RWPE2 (cell line): ENCODE measurements around the gene ZFYVE28.

Source experiments
- ATAC-seq: fragments of 200-7000 bp; cut with Tn5 transposase; 3 replicates; pipeline ENCODE4 v1.9.1; 2021; ENCODE audit warnings: low read depth
- DNase-seq: peaks from one replicate; pipeline ENCODE4 v3.0.0-alpha.2; 2020; ENCODE audit warnings: low spot score
- H3K27ac ChIP-seq: fragments of 450-650 bp; 2 replicates; pipeline ENCODE4 v1.5.1; 2017; ENCODE audit warnings: mild to moderate bottlenecking; ENCODE audit not compliant: poor library complexity, severe bottlenecking
- H3K27me3 ChIP-seq: fragments of 250-450 bp; sonication (Bioruptor Pico); 2 replicates; pipeline ENCODE4 v1.5.1; 2021; ENCODE audit warnings: mild to moderate bottlenecking, moderate library complexity; ENCODE audit not compliant: insufficient read depth, poor library complexity, severe bottlenecking
- H3K36me3 ChIP-seq: fragments of 250-450 bp; sonication (Bioruptor Pico); 2 replicates; pipeline ENCODE4 v1.5.1; 2020; ENCODE audit warnings: low read depth, mild to moderate bottlenecking, moderate library complexity
- H3K4me1 ChIP-seq: fragments of 250-450 bp; sonication (Bioruptor Pico); 2 replicates; pipeline ENCODE4 v1.5.1; 2021; ENCODE audit warnings: mild to moderate bottlenecking, moderate library complexity; ENCODE audit not compliant: insufficient read depth, poor library complexity, severe bottlenecking
- H3K4me3 ChIP-seq: fragments of 250-450 bp; sonication (Bioruptor Pico); 2 replicates; pipeline ENCODE4 v1.5.1; 2021; ENCODE audit warnings: mild to moderate bottlenecking, moderate library complexity; ENCODE audit not compliant: severe bottlenecking
- H3K9me3 ChIP-seq: fragments of 250-450 bp; sonication (Bioruptor Pico); 2 replicates; pipeline ENCODE4 v1.5.1; 2021; ENCODE audit warnings: mild to moderate bottlenecking, moderate library complexity; ENCODE audit not compliant: severe bottlenecking
- TF ChIP-seq, protein P1 (sequence below): fragments of 450-650 bp; IDR thresholded peaks from one replicate; pipeline ENCODE4 v1.5.1; 2017; ENCODE audit warnings: mild to moderate bottlenecking, moderate library complexity; ENCODE audit not compliant: poor library complexity, severe bottlenecking

The ZFYVE28 gene

GRCh38 chr4:2449051-2449450 is 30.6 kb upstream of the ZFYVE28 start:
- Histone ChIP-seq H3K27ac (no peak overlapping the region), H3K27me3 (no peaks in the 10 kb centered on the region), H3K36me3 (no peaks in the 10 kb centered on the region), H3K9me3 (no peaks in the 10 kb centered on the region), H3K4me3 (no peak overlapping the region), H3K4me1 (no peaks in the 10 kb centered on the region)
- no peak for ATAC-seq
- TF ChIP-seq, protein P1, sequence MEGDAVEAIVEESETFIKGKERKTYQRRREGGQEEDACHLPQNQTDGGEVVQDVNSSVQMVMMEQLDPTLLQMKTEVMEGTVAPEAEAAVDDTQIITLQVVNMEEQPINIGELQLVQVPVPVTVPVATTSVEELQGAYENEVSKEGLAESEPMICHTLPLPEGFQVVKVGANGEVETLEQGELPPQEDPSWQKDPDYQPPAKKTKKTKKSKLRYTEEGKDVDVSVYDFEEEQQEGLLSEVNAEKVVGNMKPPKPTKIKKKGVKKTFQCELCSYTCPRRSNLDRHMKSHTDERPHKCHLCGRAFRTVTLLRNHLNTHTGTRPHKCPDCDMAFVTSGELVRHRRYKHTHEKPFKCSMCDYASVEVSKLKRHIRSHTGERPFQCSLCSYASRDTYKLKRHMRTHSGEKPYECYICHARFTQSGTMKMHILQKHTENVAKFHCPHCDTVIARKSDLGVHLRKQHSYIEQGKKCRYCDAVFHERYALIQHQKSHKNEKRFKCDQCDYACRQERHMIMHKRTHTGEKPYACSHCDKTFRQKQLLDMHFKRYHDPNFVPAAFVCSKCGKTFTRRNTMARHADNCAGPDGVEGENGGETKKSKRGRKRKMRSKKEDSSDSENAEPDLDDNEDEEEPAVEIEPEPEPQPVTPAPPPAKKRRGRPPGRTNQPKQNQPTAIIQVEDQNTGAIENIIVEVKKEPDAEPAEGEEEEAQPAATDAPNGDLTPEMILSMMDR = no peak
- DNase-seq = no peak

GRCh38 chr4:2448589-2448988 is 30.1 kb upstream of the ZFYVE28 start:
- no peak overlapping the region for H3K4me3 ChIP-seq
- ATAC-seq = no peak; the same call in 2 of the 3 replicates
- no peaks in the 10 kb centered on the region for H3K36me3 ChIP-seq
- TF ChIP-seq, protein P1 = no peak
- no peak for DNase-seq
- no peak overlapping the region for H3K27ac ChIP-seq
- no peaks in the 10 kb centered on the region for H3K4me1 ChIP-seq
- H3K27me3 ChIP-seq = no peaks in the 10 kb centered on the region
- H3K9me3 ChIP-seq = no peaks in the 10 kb centered on the region

DNA sequence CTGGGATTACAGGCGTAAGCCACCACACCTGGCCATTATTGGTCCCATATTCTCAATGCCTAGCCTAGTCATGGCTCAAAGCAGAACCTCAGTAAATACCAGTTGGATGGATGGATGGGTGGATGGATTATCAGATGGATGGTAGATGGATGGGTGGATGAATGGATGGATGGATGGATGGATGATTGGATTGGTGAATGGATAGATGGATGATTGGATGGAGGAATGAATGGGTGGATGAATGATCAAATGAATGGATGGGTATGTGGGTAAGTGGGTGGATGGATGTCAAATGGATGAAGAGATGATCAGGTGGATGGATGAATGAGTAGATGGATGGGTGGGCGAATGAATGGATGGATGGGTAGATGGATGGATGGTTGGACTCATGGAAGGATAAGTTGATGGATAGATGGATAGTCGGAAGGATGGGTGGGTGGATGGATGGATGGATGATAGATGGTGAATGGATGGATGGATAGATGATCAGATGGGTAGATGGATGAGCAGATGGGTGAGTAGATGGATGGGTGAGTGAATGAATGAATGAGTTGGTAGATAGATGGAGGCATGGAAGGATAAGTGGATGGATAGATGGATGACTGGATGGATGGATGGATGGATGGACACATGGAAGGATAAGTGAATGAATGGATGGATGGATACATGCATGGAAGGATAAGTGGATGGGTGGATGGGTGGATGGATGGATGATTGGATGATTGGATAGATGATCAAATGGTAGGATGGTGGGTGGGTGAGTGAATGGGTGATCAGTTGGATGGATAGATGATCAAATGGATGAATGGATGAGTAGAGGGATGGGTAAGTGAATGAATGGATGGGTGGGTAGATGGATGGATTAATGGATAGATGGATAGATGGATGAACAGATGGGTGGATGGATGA is 28.5 kb upstream of the ZFYVE28 start:
- H3K4me1 ChIP-seq = no peaks in the 10 kb centered on the region
- no peaks in the 10 kb centered on the region for H3K36me3 ChIP-seq
- H3K27me3 ChIP-seq = no peaks in the 10 kb centered on the region
- TF ChIP-seq, protein P1 = no peak
- no peak overlapping the region for H3K27ac ChIP-seq
- ATAC-seq = no peak
- no peak for DNase-seq
- H3K4me3 ChIP-seq = no peak overlapping the region
- H3K9me3 ChIP-seq = no peaks in the 10 kb centered on the region

GRCh38 chr4:2445571-2445970 is 27.1 kb upstream of the ZFYVE28 start:
- no peaks in the 10 kb centered on the region for H3K9me3 ChIP-seq
- no peaks in the 10 kb centered on the region for H3K4me1 ChIP-seq
- ATAC-seq = no peak
- no peaks in the 10 kb centered on the region for H3K36me3 ChIP-seq
- no peak for DNase-seq
- H3K4me3 ChIP-seq = no peak overlapping the region
- no peak overlapping the region for H3K27ac ChIP-seq
- TF ChIP-seq, protein P1 = no peak
- no peaks in the 10 kb centered on the region for H3K27me3 ChIP-seq

- H3K27me3 ChIP-seq = no peaks in the 10 kb centered on the region
- TF ChIP-seq, protein P1 = no peak
- H3K4me1 ChIP-seq = no peaks in the 10 kb centered on the region
- no peak for DNase-seq
- H3K36me3 ChIP-seq = no peaks in the 10 kb centered on the region
- H3K9me3 ChIP-seq = no peaks in the 10 kb centered on the region
- H3K27ac ChIP-seq = no peak overlapping the region
- no peak for ATAC-seq
- no peak overlapping the region for H3K4me3 ChIP-seq
These were observed 26.7 kb upstream of the ZFYVE28 start for GRCh38 chr4:2445130-2445529.
